GM23248 (cell line): ENCODE data around the gene CPA1. TPM values are rescaled to one million over a fixed set of nuclear protein-coding genes. Genes with fewer than 3 reads are reported as not detected.

Source experiments
- DNase-seq: peaks from one replicate; pipeline ENCODE4 v3.0.0-alpha.2; 2015
- H2AFZ ChIP-seq: fragments of 200-600 bp; sonication (generic); 2 replicates; pipeline ENCODE4 v1.6.1; 2016; ENCODE audit warnings: antibody characterized with exemption
- H3F3A ChIP-seq: fragments of 200-600 bp; sonication (generic); 2 replicates; pipeline ENCODE4 v1.6.1; 2016; ENCODE audit warnings: mild to moderate bottlenecking, antibody characterized with exemption, mixed run types; ENCODE audit not compliant: insufficient read depth
- H3K27ac ChIP-seq: fragments of 200-600 bp; sonication (generic); 2 replicates; pipeline ENCODE4 v1.5.1; 2016; ENCODE audit warnings: mild to moderate bottlenecking
- H3K27me3 ChIP-seq: fragments of 200-600 bp; sonication (generic); replicated peaks from 2 replicates; pipeline ENCODE4 v1.6.1; 2016; ENCODE audit warnings: mild to moderate bottlenecking; ENCODE audit not compliant: insufficient read depth
- H3K36me3 ChIP-seq: fragments of 200-600 bp; sonication (generic); 2 replicates; pipeline ENCODE4 v1.6.1; 2016; ENCODE audit warnings: low read depth, mild to moderate bottlenecking
- H3K4me1 ChIP-seq: fragments of 200-600 bp; sonication (generic); 2 replicates; pipeline ENCODE4 v1.6.1; 2016; ENCODE audit warnings: mild to moderate bottlenecking; ENCODE audit not compliant: insufficient read depth
- H3K4me2 ChIP-seq: fragments of 200-600 bp; sonication (generic); one replicate; pipeline ENCODE4 v1.6.1; 2016; ENCODE audit warnings: mild to moderate bottlenecking; ENCODE audit not compliant: unreplicated experiment
- H3K4me3 ChIP-seq: fragments of 200-600 bp; sonication (generic); 2 replicates; pipeline ENCODE4 v1.5.1; 2016; ENCODE audit warnings: mild to moderate bottlenecking
- H3K79me2 ChIP-seq: fragments of 200-600 bp; sonication (generic); 2 replicates; pipeline ENCODE4 v1.6.1; 2016; ENCODE audit warnings: mild to moderate bottlenecking; ENCODE audit not compliant: insufficient read depth
- H3K9ac ChIP-seq: fragments of 200-600 bp; sonication (generic); 2 replicates; pipeline ENCODE4 v1.6.1; 2016; ENCODE audit warnings: mild to moderate bottlenecking
- H3K9me2 ChIP-seq: fragments of 200-600 bp; sonication (generic); 2 replicates; pipeline ENCODE4 v1.6.1; 2016; ENCODE audit warnings: mixed run types, mild to moderate bottlenecking, moderate library complexity; ENCODE audit not compliant: insufficient read depth
- H3K9me3 ChIP-seq: fragments of 200-600 bp; sonication (generic); one replicate; pipeline ENCODE4 v1.6.1; 2017; ENCODE audit warnings: low read depth
- H4K20me1 ChIP-seq: fragments of 200-600 bp; sonication (generic); 2 replicates; pipeline ENCODE4 v1.6.0; 2016; ENCODE audit not compliant: insufficient read depth
- EZH2 ChIP-seq: fragments of 200-600 bp; sonication (generic); IDR thresholded peaks from 2 replicates; pipeline ENCODE4 v1.6.1; 2018; ENCODE audit warnings: antibody characterized with exemption, mild to moderate bottlenecking; ENCODE audit not compliant: insufficient read depth, poor library complexity, severe bottlenecking
- EZH2phosphoT487 ChIP-seq: fragments of 200-600 bp; sonication (generic); IDR thresholded peaks from 2 replicates; pipeline ENCODE4 v1.6.1; 2018; ENCODE audit warnings: antibody characterized with exemption, moderate library complexity, mild to moderate bottlenecking, low read depth; ENCODE audit not compliant: insufficient read depth
- WGBS, 2 experiments: methylation state at CpG; one replicate each; pipeline ENCODE4 v1.1.6; 2015 to 2017; ENCODE audit warnings: low lambda C conversion rate in 2 of 2, low coverage in 1 of 2; ENCODE audit errors: missing lambda C conversion rate in 2 of 2; 5-methylcytosine and 5-hydroxymethylcytosine counted together
- in situ Hi-C: fragments of 300-500 bp; cut with MboI; formaldehyde crosslinking; loops from 2 replicates; pipeline ENCODE4 v1.15.0; 2020
- polyA plus RNA-seq: library from polyadenylated mRNA; unstranded; fragments of >200 nt; fragmentation: Nextera tagmentation; extraction: Ambion mirVana; gene quantifications from 2 replicates; pipeline ENCODE4 v1.2.1, GENCODE V29; 2016
- total RNA-seq: library from RNA; depleted of rRNA; stranded (reverse); fragments of >200 nt; shearing (Covaris generic); gene quantifications from 2 replicates; pipeline ENCODE4 v1.2.3, GENCODE V29; 2014

The CPA1 gene
- total and polyA plus RNA-seq, 2 experiments from 2014 or later: not detected

- no peaks in the 10 kb centered on the region for H3K9me2 ChIP-seq
- H3K79me2 ChIP-seq: no peaks in the 10 kb centered on the region
- no peaks in the 10 kb centered on the region for H3K27me3 ChIP-seq
- no peak within 1 kb of the TSS for H3K27ac ChIP-seq
- no peaks in the 10 kb centered on the region for H4K20me1 ChIP-seq
- H3K4me1 ChIP-seq: no peaks in the 10 kb centered on the region; the same call in 1 of the 2 replicates
- no peaks in the 10 kb centered on the region for H3F3A ChIP-seq
- H3K36me3 ChIP-seq: no peaks in the 10 kb centered on the region
- WGBS, 2 experiments: 86 to 89% methylated on average over 5 of the region's 5 CpGs
- TF ChIP-seq EZH2 (no peak), EZH2phosphoT487 (no peak)
- no peaks in the 10 kb centered on the region for H3K9me3 ChIP-seq
- DNase-seq: no peak
- in situ Hi-C loops: no loop called here
- peak within 1 kb of the TSS; percentile 9 for H3K4me2 ChIP-seq
- H3K4me3 ChIP-seq: no peak within 1 kb of the TSS
- H3K9ac ChIP-seq: no peak within 1 kb of the TSS
- H2AFZ ChIP-seq: peak within 1 kb of the TSS; percentile 66
These were observed 35.9 kb upstream of the CPA1 start, which contains the start of gene CPA5 for GRCh38 chr7:130344271-130344866. Gene CPA5, plus strand, starts transcription at chr7:130344816. Its CDS starts 1,670 bp downstream, at chr7:130346486.

GRCh38 chr7:130345136-130345535 is 35.2 kb upstream of the CPA1 start:
- no peaks in the 10 kb centered on the region for H3K36me3 ChIP-seq
- H3F3A ChIP-seq: no peaks in the 10 kb centered on the region
- no peaks in the 10 kb centered on the region for H3K9me3 ChIP-seq
- no peaks in the 10 kb centered on the region; the same call in 1 of the 2 replicates for H3K4me1 ChIP-seq
- no peak for DNase-seq
- no peaks in the 10 kb centered on the region for H4K20me1 ChIP-seq
- no peak overlapping the region for H3K9ac ChIP-seq
- H3K4me2 ChIP-seq: peak overlapping the region; percentile 9
- no peaks in the 10 kb centered on the region for H3K9me2 ChIP-seq
- H3K27me3 ChIP-seq: no peaks in the 10 kb centered on the region
- H3K27ac ChIP-seq: no peak overlapping the region
- no peaks in the 10 kb centered on the region for H3K79me2 ChIP-seq
- H3K4me3 ChIP-seq: no peak overlapping the region
- 9 to 20% methylated on average over 8 of the region's 8 CpGs for WGBS, 2 experiments
- no peak for TF ChIP-seq EZH2phosphoT487
- TF ChIP-seq EZH2: no peak
- peak overlapping the region; percentile 66 for H2AFZ ChIP-seq
- in situ Hi-C loops: no loop called here

GRCh38 chr7:130345725-130346124 is 34.6 kb upstream of the CPA1 start:
- Histone ChIP-seq H3K36me3 (no peaks in the 10 kb centered on the region), H3F3A (no peaks in the 10 kb centered on the region), H3K9ac (no peak overlapping the region), H3K27me3 (no peaks in the 10 kb centered on the region), H4K20me1 (no peaks in the 10 kb centered on the region), H2AFZ (peak overlapping the region; percentile 66; the same call in 1 of the 2 replicates), H3K27ac (no peak overlapping the region), H3K9me3 (no peaks in the 10 kb centered on the region), H3K4me3 (no peak overlapping the region), H3K4me2 (no peak overlapping the region), H3K79me2 (no peaks in the 10 kb centered on the region), H3K9me2 (no peaks in the 10 kb centered on the region), H3K4me1 (no peaks in the 10 kb centered on the region; the same call in 1 of the 2 replicates)
- no peak for DNase-seq
- whole genome bisulfite sequencing, 2 experiments: 83 to 90% methylated on average over 5 of the region's 5 CpGs
- no peak for TF ChIP-seq EZH2phosphoT487
- TF ChIP-seq EZH2: no peak
- in situ Hi-C loops: no loop called here

- H3K4me2 ChIP-seq: no peak overlapping the region
- no peaks in the 10 kb centered on the region for H3K9me3 ChIP-seq
- no peaks in the 10 kb centered on the region for H3K79me2 ChIP-seq
- no peaks in the 10 kb centered on the region for H3K9me2 ChIP-seq
- TF ChIP-seq EZH2: no peak
- no peak for TF ChIP-seq EZH2phosphoT487
- H2AFZ ChIP-seq: no peak overlapping the region
- DNase-seq: no peak
- no peaks in the 10 kb centered on the region for H3F3A ChIP-seq
- H3K36me3 ChIP-seq: no peaks in the 10 kb centered on the region
- 67 to 79% methylated on average over 10 of the region's 10 CpGs for WGBS, 2 experiments
- no peak overlapping the region for H3K27ac ChIP-seq
- in situ Hi-C loops: no loop called here
- no peaks in the 10 kb centered on the region for H3K27me3 ChIP-seq
- no peak overlapping the region for H3K9ac ChIP-seq
- H3K4me1 ChIP-seq: no peaks in the 10 kb centered on the region; the same call in 1 of the 2 replicates
- no peaks in the 10 kb centered on the region for H4K20me1 ChIP-seq
- H3K4me3 ChIP-seq: no peak overlapping the region
These were observed 34.0 kb upstream of the CPA1 start for GRCh38 chr7:130346177-130346905.
